SK-N-SH treated with all-trans-retinoic acid at 6 μM for 48 hours (cell line): ENCODE results near the gene TMED10.

Experiments used
- BACH2 ChIP-seq: fragments of 250-450 bp; sonication (Bioruptor Pico); IDR thresholded peaks from 2 replicates; pipeline ENCODE4 v1.9.0; 2021; ENCODE audit warnings: mild to moderate bottlenecking, borderline replicate concordance
- ESRRG ChIP-seq: fragments of 250-450 bp; sonication (Bioruptor Pico); IDR thresholded peaks from 2 replicates; pipeline ENCODE4 v1.6.1; 2021; ENCODE audit warnings: mild to moderate bottlenecking
- GLIS3 ChIP-seq: fragments of 250-450 bp; sonication (Bioruptor Pico); IDR thresholded peaks from 2 replicates; pipeline ENCODE4 v1.5.0; 2020; ENCODE audit warnings: mild to moderate bottlenecking, moderate library complexity
- ISL1 ChIP-seq: fragments of 250-450 bp; sonication (Bioruptor Pico); IDR thresholded peaks from 2 replicates; pipeline ENCODE4 v2.1.2; 2022; ENCODE audit warnings: mild to moderate bottlenecking, moderate library complexity
- RARB ChIP-seq: fragments of 250-450 bp; sonication (Bioruptor Pico); IDR thresholded peaks from 2 replicates; pipeline ENCODE4 v1.8.0; 2021; ENCODE audit warnings: mild to moderate bottlenecking, moderate library complexity
- TCF4 ChIP-seq: fragments of 250-450 bp; sonication (Bioruptor Pico); IDR thresholded peaks from 2 replicates; pipeline ENCODE4 v1.8.0; 2021; ENCODE audit warnings: mild to moderate bottlenecking, moderate library complexity, borderline replicate concordance
- TOX ChIP-seq: fragments of 250-450 bp; sonication (Bioruptor Pico); IDR thresholded peaks from 2 replicates; pipeline ENCODE4 v1.8.0; 2021; ENCODE audit warnings: mild to moderate bottlenecking, moderate library complexity, borderline replicate concordance
- ZC3H10 ChIP-seq: fragments of 250-450 bp; sonication (Bioruptor Pico); IDR thresholded peaks from 2 replicates; pipeline ENCODE4 v1.5.1; 2021; ENCODE audit warnings: mild to moderate bottlenecking, moderate library complexity
- ZNF70 ChIP-seq: fragments of 450-650 bp; formaldehyde crosslinking; IDR thresholded peaks from 2 replicates; pipeline ENCODE4 v1.5.0; 2020; ENCODE audit warnings: mild to moderate bottlenecking, moderate library complexity
- ZNF8 ChIP-seq: fragments of 450-650 bp; formaldehyde crosslinking; IDR thresholded peaks from 2 replicates; pipeline ENCODE4 v1.5.0; 2020; ENCODE audit warnings: mild to moderate bottlenecking, moderate library complexity
- TF ChIP-seq, protein P1 (sequence below): fragments of 250-450 bp; sonication (Bioruptor Pico); IDR thresholded peaks from 2 replicates; pipeline ENCODE4 v1.8.0; 2020; ENCODE audit warnings: mild to moderate bottlenecking, moderate library complexity, borderline replicate concordance
- TF ChIP-seq, protein P2 (sequence below): fragments of 250-450 bp; sonication (Bioruptor Pico); IDR thresholded peaks from 2 replicates; pipeline ENCODE4 v1.5.0; 2020; ENCODE audit warnings: mild to moderate bottlenecking, moderate library complexity
- TF ChIP-seq, protein P3 (sequence below): fragments of 250-450 bp; sonication (Bioruptor Pico); IDR thresholded peaks from 2 replicates; pipeline ENCODE4 v1.5.1; 2020; ENCODE audit warnings: low read depth, mild to moderate bottlenecking, moderate library complexity

- TF ChIP-seq, protein P1, sequence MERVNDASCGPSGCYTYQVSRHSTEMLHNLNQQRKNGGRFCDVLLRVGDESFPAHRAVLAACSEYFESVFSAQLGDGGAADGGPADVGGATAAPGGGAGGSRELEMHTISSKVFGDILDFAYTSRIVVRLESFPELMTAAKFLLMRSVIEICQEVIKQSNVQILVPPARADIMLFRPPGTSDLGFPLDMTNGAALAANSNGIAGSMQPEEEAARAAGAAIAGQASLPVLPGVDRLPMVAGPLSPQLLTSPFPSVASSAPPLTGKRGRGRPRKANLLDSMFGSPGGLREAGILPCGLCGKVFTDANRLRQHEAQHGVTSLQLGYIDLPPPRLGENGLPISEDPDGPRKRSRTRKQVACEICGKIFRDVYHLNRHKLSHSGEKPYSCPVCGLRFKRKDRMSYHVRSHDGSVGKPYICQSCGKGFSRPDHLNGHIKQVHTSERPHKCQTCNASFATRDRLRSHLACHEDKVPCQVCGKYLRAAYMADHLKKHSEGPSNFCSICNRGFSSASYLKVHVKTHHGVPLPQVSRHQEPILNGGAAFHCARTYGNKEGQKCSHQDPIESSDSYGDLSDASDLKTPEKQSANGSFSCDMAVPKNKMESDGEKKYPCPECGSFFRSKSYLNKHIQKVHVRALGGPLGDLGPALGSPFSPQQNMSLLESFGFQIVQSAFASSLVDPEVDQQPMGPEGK = no peak
- no peak for TF ChIP-seq TOX
- TF ChIP-seq ZNF8 = no peak
- TF ChIP-seq, protein P2, sequence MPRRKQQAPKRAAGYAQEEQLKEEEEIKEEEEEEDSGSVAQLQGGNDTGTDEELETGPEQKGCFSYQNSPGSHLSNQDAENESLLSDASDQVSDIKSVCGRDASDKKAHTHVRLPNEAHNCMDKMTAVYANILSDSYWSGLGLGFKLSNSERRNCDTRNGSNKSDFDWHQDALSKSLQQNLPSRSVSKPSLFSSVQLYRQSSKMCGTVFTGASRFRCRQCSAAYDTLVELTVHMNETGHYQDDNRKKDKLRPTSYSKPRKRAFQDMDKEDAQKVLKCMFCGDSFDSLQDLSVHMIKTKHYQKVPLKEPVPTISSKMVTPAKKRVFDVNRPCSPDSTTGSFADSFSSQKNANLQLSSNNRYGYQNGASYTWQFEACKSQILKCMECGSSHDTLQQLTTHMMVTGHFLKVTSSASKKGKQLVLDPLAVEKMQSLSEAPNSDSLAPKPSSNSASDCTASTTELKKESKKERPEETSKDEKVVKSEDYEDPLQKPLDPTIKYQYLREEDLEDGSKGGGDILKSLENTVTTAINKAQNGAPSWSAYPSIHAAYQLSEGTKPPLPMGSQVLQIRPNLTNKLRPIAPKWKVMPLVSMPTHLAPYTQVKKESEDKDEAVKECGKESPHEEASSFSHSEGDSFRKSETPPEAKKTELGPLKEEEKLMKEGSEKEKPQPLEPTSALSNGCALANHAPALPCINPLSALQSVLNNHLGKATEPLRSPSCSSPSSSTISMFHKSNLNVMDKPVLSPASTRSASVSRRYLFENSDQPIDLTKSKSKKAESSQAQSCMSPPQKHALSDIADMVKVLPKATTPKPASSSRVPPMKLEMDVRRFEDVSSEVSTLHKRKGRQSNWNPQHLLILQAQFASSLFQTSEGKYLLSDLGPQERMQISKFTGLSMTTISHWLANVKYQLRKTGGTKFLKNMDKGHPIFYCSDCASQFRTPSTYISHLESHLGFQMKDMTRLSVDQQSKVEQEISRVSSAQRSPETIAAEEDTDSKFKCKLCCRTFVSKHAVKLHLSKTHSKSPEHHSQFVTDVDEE (CRISPR knock-in tag) = no peak
- TF ChIP-seq GLIS3 = no peak
- no peak for TF ChIP-seq ZNF70 (CRISPR knock-in tag)
- TF ChIP-seq, protein P3, sequence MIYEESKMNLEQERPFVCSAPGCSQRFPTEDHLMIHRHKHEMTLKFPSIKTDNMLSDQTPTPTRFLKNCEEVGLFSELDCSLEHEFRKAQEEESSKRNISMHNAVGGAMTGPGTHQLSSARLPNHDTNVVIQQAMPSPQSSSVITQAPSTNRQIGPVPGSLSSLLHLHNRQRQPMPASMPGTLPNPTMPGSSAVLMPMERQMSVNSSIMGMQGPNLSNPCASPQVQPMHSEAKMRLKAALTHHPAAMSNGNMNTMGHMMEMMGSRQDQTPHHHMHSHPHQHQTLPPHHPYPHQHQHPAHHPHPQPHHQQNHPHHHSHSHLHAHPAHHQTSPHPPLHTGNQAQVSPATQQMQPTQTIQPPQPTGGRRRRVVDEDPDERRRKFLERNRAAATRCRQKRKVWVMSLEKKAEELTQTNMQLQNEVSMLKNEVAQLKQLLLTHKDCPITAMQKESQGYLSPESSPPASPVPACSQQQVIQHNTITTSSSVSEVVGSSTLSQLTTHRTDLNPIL (CRISPR knock-in tag) = no peak
- no peak for TF ChIP-seq ESRRG (CRISPR knock-in tag)
- no peak for TF ChIP-seq ZC3H10 (CRISPR knock-in tag)
- TF ChIP-seq RARB = no peak
- TF ChIP-seq TCF4 (CRISPR knock-in tag) = no peak
- TF ChIP-seq BACH2 (CRISPR knock-in tag) = no peak
- no peak for TF ChIP-seq ISL1 (CRISPR knock-in tag)
These were observed 31.5 kb downstream of the TMED10 start for GRCh38 chr14:75144944-75145343.
